Endothelial cell of umbilical vein (primary cell): ENCODE data around the gene TMCO6.

Source experiments
- FOS ChIP-seq: IDR thresholded peaks from 2 replicates; pipeline ENCODE4 v1.6.1; 2011; ENCODE audit warnings: mild to moderate bottlenecking, low read length, moderate library complexity, borderline replicate concordance; ENCODE audit not compliant: insufficient read depth
- JUN ChIP-seq: IDR thresholded peaks from 2 replicates; pipeline ENCODE4 v1.6.1; 2011; ENCODE audit warnings: borderline replicate concordance, low read depth; ENCODE audit not compliant: insufficient read length, insufficient read depth
- MAX ChIP-seq: IDR thresholded peaks from 2 replicates; pipeline ENCODE4 v1.6.1; 2011; ENCODE audit not compliant: insufficient read depth, insufficient read length
- POLR2A ChIP-seq: IDR thresholded peaks from 2 replicates; pipeline ENCODE4 v1.6.1; 2012; ENCODE audit warnings: low read depth, mild to moderate bottlenecking, control low read depth, low read length
- POLR2AphosphoS5 ChIP-seq: IDR thresholded peaks from 2 replicates; pipeline ENCODE4 v1.6.1; 2012; ENCODE audit warnings: low read depth, mild to moderate bottlenecking, control low read depth, low read length, moderate library complexity; ENCODE audit not compliant: insufficient read depth
- TF ChIP-seq, protein P1 (sequence below), 2 donors: IDR thresholded peaks; 1 replicate in 1 of 2; 2 replicates in 1 of 2; pipeline ENCODE4 v1.5.1; 2011; ENCODE audit warnings: low read length in 2 of 2, mild to moderate bottlenecking in 2 of 2, moderate library complexity in 2 of 2, control low read depth in 1 of 2, inconsistent platforms in 1 of 2, low read depth in 1 of 2; ENCODE audit not compliant: insufficient read depth in 1 of 2; ENCODE audit errors: extremely low read depth in 1 of 2

DNA sequence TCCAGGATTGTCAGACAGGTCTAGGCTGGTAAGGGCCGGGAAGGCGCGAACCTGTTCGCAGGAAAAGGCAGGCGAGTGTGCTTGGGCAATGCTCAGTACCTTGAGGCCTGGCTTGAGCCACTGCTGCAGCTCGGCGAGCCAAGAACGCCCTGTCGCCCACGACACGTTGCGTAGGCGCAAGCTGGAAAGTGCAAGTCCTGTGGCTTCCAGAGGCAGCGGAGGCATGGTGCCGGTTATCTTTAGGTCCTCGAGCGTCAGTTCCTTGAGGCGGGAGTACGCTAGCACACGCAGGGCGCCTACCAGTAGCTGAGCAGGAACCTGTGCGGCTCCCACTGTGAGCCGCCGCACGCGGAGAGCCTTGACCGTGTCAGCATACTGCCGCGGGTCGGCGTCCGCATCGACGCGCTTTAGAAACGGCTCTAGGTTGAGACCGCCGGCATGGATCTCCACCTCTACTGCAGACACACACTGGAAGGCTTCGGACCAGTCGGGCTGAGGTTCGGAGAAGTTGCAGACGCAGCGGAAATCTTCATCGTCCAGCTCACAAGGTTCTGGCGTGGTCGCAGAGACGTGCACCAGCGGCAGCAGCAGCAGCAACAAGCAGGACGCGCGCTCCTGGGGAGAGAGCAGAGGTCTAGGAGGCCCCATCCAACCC is 6.8 kb upstream of the TMCO6 start:
- TF ChIP-seq, protein P1, sequence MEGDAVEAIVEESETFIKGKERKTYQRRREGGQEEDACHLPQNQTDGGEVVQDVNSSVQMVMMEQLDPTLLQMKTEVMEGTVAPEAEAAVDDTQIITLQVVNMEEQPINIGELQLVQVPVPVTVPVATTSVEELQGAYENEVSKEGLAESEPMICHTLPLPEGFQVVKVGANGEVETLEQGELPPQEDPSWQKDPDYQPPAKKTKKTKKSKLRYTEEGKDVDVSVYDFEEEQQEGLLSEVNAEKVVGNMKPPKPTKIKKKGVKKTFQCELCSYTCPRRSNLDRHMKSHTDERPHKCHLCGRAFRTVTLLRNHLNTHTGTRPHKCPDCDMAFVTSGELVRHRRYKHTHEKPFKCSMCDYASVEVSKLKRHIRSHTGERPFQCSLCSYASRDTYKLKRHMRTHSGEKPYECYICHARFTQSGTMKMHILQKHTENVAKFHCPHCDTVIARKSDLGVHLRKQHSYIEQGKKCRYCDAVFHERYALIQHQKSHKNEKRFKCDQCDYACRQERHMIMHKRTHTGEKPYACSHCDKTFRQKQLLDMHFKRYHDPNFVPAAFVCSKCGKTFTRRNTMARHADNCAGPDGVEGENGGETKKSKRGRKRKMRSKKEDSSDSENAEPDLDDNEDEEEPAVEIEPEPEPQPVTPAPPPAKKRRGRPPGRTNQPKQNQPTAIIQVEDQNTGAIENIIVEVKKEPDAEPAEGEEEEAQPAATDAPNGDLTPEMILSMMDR (IDR thresholded peaks at IDR 0.05; ENCODE audit: extremely low read depth in 1 of 2, insufficient read depth in 1 of 2, low read depth in 1 of 2, low read length in 2 of 2) = no peak
- no peak for TF ChIP-seq POLR2AphosphoS5
- no peak for TF ChIP-seq JUN
- TF ChIP-seq POLR2A = no peak
- no peak for TF ChIP-seq FOS
- no peak for TF ChIP-seq MAX
